CD4-positive, alpha-beta T cell (primary cell): ENCODE measurements around the gene IL3. TPM values are rescaled to one million over a fixed set of nuclear protein-coding genes. Genes with fewer than 3 reads are reported as not detected.

Source experiments
- ATAC-seq: fragments of 200-7000 bp; cut with Tn5 transposase; one replicate; pipeline ENCODE4 v1.10.0; 2022; ENCODE audit warnings: mild to moderate bottlenecking; ENCODE audit not compliant: poor library complexity
- CTCF ChIA-PET: fragments of 350-600 bp; sonication (Branson Sonifier 250); formaldehyde crosslinking; loops from one replicate; lab custom pipeline; 2021; ENCODE audit warnings: antibody characterized with exemption, inconsistent platforms; lab: Charles Lee
- POLR2A ChIA-PET: fragments of 350-600 bp; sonication (Branson Sonifier 250); formaldehyde crosslinking; loops from one replicate; lab custom pipeline; 2021; ENCODE audit warnings: antibody characterized with exemption, inconsistent platforms; lab: Charles Lee
- DNase-seq, 14 experiments: peaks; one replicate each; pipeline ENCODE4 v3.0.0-alpha.2; 2013 to 2020; ENCODE audit warnings: mixed read lengths in 2 of 14
- H3K27ac ChIP-seq, 2 donors: one replicate each; pipeline versions ENCODE4 v1.5.1 to v1.7.0; 2013; ENCODE audit warnings: low read length in 2 of 2, low read depth in 1 of 2, mild to moderate bottlenecking in 1 of 2
- H3K27me3 ChIP-seq, 2 experiments: 1 replicate in 1 of 2; 2 replicates in 1 of 2; pipeline versions ENCODE4 v1.6.1 to v1.7.0; 2013; ENCODE audit warnings: low read length in 2 of 2, control low read depth in 1 of 2, mild to moderate bottlenecking in 1 of 2, moderate library complexity in 1 of 2; ENCODE audit not compliant: insufficient read depth in 2 of 2, control insufficient read depth in 1 of 2
- H3K36me3 ChIP-seq: one replicate; pipeline ENCODE4 v1.6.1; 2013; ENCODE audit warnings: low read length, control low read depth; ENCODE audit not compliant: insufficient read depth
- H3K4me1 ChIP-seq: one replicate; pipeline ENCODE4 v1.6.1; 2013; ENCODE audit warnings: low read length, control low read depth; ENCODE audit not compliant: insufficient read depth
- H3K4me3 ChIP-seq: one replicate; pipeline ENCODE4 v1.5.1; 2013; ENCODE audit warnings: mild to moderate bottlenecking, low read length, moderate library complexity
- H3K9me3 ChIP-seq, 2 experiments: 1 replicate in 1 of 2; 2 replicates in 1 of 2; pipeline versions ENCODE4 v1.6.1 to v1.7.0; 2013; ENCODE audit warnings: low read length in 2 of 2, mild to moderate bottlenecking in 2 of 2, control low read depth in 1 of 2, moderate library complexity in 1 of 2; ENCODE audit not compliant: control insufficient read depth in 1 of 2, insufficient read depth in 1 of 2
- H3K27ac Mint-ChIP-seq: one replicate; pipeline ENCODE4 v1.8.0; 2020; ENCODE audit warnings: mixed read lengths
- H3K27me3 Mint-ChIP-seq: one replicate; pipeline ENCODE4 v1.8.0; 2021; ENCODE audit warnings: mixed read lengths
- H3K36me3 Mint-ChIP-seq: one replicate; pipeline ENCODE4 v1.8.0; 2021; ENCODE audit warnings: low read depth, mixed read lengths
- H3K4me1 Mint-ChIP-seq: one replicate; pipeline ENCODE4 v1.8.0; 2021; ENCODE audit warnings: low read depth, mixed read lengths
- H3K4me3 Mint-ChIP-seq: one replicate; pipeline ENCODE4 v1.8.0; 2020; ENCODE audit warnings: mild to moderate bottlenecking, mixed read lengths
- H3K9me3 Mint-ChIP-seq: one replicate; pipeline ENCODE4 v1.8.0; 2020; ENCODE audit warnings: mixed read lengths
- intact Hi-C, 2 experiments: fragments of 100-400 bp; cut with DNase I in 1 of 2; cut with micrococcal nuclease in 1 of 2; formaldehyde crosslinking; loops; one replicate each; pipeline versions ENCODE4 v1.15.1 to v1.9.0; 2023 to 2025; cut with DNase I, micrococcal nuclease
- total RNA-seq, 174 experiments: library from RNA in 2 of 174; stranded (reverse) in 2 of 174; gene quantifications; one replicate each; pipeline ENCODE4 v1.2.3 and lab custom pipeline; 2021 to 2026
- TF ChIP-seq, protein P1 (sequence below): fragments of 200-600 bp; IDR thresholded peaks from one replicate; pipeline ENCODE4 v1.8.0; 2022; ENCODE audit warnings: antibody characterized with exemption, mild to moderate bottlenecking

IL3 gene
- total RNA-seq, 2 experiments from 2014 or later, result not detected

DNA sequence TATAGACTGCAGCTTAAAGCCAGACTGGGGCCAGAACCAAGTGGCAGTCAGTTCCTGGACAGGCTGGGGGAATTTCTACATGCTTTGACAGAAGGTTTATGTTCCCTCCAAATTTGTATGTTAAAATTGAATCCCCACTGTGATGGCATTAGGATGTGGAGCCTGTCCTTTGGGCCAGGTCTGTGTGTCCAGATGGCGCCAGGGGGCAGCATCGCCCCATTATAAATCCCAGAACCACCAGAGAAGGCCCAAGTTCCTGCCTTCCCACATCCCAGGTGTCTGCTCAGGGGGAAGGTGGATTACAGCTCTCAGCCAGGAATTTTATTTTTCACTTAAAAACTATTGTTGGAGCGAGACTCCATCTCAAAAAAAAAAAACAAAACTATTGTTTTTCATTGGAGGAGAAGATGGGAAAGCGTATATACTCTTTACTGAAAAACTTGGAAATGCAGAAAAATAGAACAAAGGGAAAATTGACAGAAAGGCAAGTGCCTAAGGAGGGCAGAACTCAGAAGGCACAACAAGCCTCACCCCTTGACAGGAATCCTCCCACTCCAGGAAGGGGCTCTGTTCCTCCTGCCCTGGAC lies 5.0 kb downstream of the IL3 start:
- no peaks in the 10 kb centered on the region for H3K36me3 ChIP-seq
- no peaks in the 10 kb centered on the region for H3K9me3 ChIP-seq
- H3K27me3 ChIP-seq, result no peaks in the 10 kb centered on the region
- TF ChIP-seq, protein P1, sequence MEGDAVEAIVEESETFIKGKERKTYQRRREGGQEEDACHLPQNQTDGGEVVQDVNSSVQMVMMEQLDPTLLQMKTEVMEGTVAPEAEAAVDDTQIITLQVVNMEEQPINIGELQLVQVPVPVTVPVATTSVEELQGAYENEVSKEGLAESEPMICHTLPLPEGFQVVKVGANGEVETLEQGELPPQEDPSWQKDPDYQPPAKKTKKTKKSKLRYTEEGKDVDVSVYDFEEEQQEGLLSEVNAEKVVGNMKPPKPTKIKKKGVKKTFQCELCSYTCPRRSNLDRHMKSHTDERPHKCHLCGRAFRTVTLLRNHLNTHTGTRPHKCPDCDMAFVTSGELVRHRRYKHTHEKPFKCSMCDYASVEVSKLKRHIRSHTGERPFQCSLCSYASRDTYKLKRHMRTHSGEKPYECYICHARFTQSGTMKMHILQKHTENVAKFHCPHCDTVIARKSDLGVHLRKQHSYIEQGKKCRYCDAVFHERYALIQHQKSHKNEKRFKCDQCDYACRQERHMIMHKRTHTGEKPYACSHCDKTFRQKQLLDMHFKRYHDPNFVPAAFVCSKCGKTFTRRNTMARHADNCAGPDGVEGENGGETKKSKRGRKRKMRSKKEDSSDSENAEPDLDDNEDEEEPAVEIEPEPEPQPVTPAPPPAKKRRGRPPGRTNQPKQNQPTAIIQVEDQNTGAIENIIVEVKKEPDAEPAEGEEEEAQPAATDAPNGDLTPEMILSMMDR, result peak; percentile 7
- peaks cover 23% of the 10 kb centered on the region for H3K4me1 ChIP-seq
- intact Hi-C loops, result loop anchor here (1.0 to 10.0 kb wide), 4 partner anchors 37 to 439 kb away; no protein-coding TSS in a partner anchor
- no peak overlapping the region for H3K27ac Mint-ChIP-seq
- H3K27me3 Mint-ChIP-seq, result no peaks in the 10 kb centered on the region
- no peak overlapping the region for H3K4me3 Mint-ChIP-seq
- ATAC-seq (no peak), DNase-seq (peak in 10 of 14 experiments; percentile 21 to 72 (median 46))
- CTCF ChIA-PET, result interaction anchor here (0.6 to 1.3 kb wide), 3 partner anchors 35 to 166 kb away, joined by 3 to 5 read pairs (median 4); no protein-coding TSS in a partner anchor
- no peak overlapping the region for H3K4me3 ChIP-seq
- H3K27ac ChIP-seq, result no peak overlapping the region
- peaks cover 15% of the 10 kb centered on the region for H3K4me1 Mint-ChIP-seq
- POLR2A ChIA-PET, result interaction anchor here (1.3 kb wide), 1 partner anchor 69 kb away, joined by 4 read pairs; no protein-coding TSS in a partner anchor
- H3K36me3 Mint-ChIP-seq, result no peaks in the 10 kb centered on the region
- no peaks in the 10 kb centered on the region for H3K9me3 Mint-ChIP-seq

DNA sequence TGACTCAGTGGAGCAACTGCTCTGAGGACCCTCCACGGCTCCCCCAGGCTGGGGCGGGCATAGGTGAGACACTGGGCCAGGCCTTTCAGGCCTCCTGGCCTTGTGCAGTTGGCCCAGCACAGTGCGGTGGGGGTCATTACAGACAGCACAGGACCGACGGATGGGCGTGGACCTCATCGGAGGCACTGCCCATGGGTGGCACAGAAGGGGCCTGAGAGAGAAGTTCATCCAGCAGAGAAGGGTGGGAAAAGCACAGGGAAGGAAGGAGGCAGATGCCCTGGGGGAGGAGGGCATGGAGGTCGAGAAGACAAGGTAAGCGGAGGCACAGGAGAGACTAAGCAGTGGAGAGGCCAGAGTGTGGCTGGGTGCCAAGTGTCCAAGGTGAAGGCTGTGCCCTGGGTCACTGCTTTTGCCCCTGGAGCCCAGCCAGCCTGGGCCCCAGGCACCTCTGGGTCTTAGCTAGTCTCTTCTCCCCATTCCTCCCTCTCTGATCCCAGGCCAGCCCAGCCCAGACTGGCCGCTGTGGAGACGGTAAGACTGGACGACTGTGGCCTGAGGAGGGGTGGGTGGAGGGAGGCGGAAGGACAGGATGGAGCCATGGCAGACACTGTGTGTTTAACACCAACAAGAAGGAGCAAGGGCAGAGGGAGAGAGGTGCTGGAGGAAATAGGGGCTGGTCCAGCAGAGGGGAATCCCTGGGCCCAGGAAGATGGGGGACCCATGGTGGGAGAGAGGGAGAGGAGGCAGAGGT lies 5.7 kb downstream of the IL3 start:
- Histone ChIP-seq H3K9me3 (no peaks in the 10 kb centered on the region), H3K4me1 (peaks cover 30% of the 10 kb centered on the region), H3K27ac (no peak overlapping the region), H3K27me3 (no peaks in the 10 kb centered on the region), H3K36me3 (no peaks in the 10 kb centered on the region), H3K4me3 (no peak overlapping the region)
- DNase-seq (no peak), ATAC-seq (no peak)
- no peaks in the 10 kb centered on the region for H3K9me3 Mint-ChIP-seq
- CTCF ChIA-PET, result interaction anchor here (0.6 to 1.3 kb wide), 2 partner anchors 34 to 38 kb away, joined by 4 to 5 read pairs; no protein-coding TSS in a partner anchor
- H3K27ac Mint-ChIP-seq, result no peak overlapping the region
- H3K27me3 Mint-ChIP-seq, result no peaks in the 10 kb centered on the region
- no peaks in the 10 kb centered on the region for H3K36me3 Mint-ChIP-seq
- H3K4me3 Mint-ChIP-seq, result no peak overlapping the region
- POLR2A ChIA-PET, result no interaction called here
- intact Hi-C loops, result loop anchor here (1.0 to 10.0 kb wide), 4 partner anchors 37 to 439 kb away; no protein-coding TSS in a partner anchor
- peaks cover 15% of the 10 kb centered on the region for H3K4me1 Mint-ChIP-seq
- TF ChIP-seq, protein P1, result no peak

DNA sequence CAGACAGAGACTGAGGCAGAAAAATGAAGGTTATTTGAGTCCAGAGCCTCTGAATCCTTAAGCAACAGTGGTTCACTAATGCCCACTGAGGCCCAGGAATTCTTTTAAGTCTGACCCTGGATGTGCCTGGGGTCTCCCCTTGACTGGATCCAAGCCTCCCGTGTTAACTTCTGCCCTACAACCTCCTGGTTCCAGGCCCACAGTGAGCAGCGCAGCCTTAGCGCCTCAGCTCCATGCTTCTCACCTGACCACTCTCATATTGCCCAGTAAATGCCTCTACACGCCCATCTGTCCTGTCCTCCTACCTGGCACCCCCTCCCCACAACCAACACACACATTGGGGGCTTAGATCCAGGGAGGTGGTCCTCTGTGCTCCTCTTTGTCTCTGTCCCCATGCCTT lies 6.4 kb downstream of the IL3 start:
- DNase-seq, result no peak
- H3K4me1 ChIP-seq, result peaks cover 31% of the 10 kb centered on the region
- H3K36me3 Mint-ChIP-seq, result no peaks in the 10 kb centered on the region
- no peaks in the 10 kb centered on the region for H3K27me3 Mint-ChIP-seq
- H3K9me3 Mint-ChIP-seq, result no peaks in the 10 kb centered on the region
- no peaks in the 10 kb centered on the region for H3K27me3 ChIP-seq
- TF ChIP-seq, protein P1, result no peak
- H3K4me3 Mint-ChIP-seq, result no peak overlapping the region
- POLR2A ChIA-PET, result no interaction called here
- H3K27ac Mint-ChIP-seq, result no peak overlapping the region
- ATAC-seq, result no peak
- H3K4me1 Mint-ChIP-seq, result peaks cover 15% of the 10 kb centered on the region
- H3K36me3 ChIP-seq, result no peaks in the 10 kb centered on the region
- no peaks in the 10 kb centered on the region for H3K9me3 ChIP-seq
- no peak overlapping the region for H3K4me3 ChIP-seq
- H3K27ac ChIP-seq, result no peak overlapping the region
- CTCF ChIA-PET, result no interaction called here
- intact Hi-C loops, result loop anchor here in 1 of 2 experiments (10.0 kb wide), 2 partner anchors 318 to 438 kb away; no protein-coding TSS in a partner anchor
